K562 (cell line): ENCODE data around the gene SMIM30. TPM values are rescaled to one million over a fixed set of nuclear protein-coding genes. Genes with fewer than 3 reads are reported as not detected.
A peak's percentile ranks its signal among the peaks of the same experiment; 100 is the strongest.

ENCODE experiments used
- ATAC-seq: fragments of 200-7000 bp; cut with Tn5 transposase; 3 replicates; pipeline ENCODE4 v1.9.1; 2020; ENCODE audit warnings: moderate library complexity
- BruUV-seq: library from RNA; stranded (reverse); fragments of 400-500 nt; replicated peaks from 2 replicates; lab custom pipeline; 2021; lab: Mats Ljungman, UMichigan
- CTCF ChIA-PET: fragments of 300-600 bp; formaldehyde crosslinking; extraction: SDS; loops from one replicate; lab custom pipeline; 2021; ENCODE audit warnings: low intra/inter-chr PET ratio; lab: Yijun Ruan, JAX
- POLR2A ChIA-PET: fragments of 300-600, 350-650 bp; sonication (Branson Sonifier 250); formaldehyde crosslinking; extraction: SDS; loops from one replicate; lab custom pipeline; 2021; ENCODE audit warnings: antibody characterized with exemption, inconsistent platforms; lab: Yijun Ruan, JAX
- DNase-seq, 4 experiments: peaks; one replicate each; pipeline versions ENCODE4 v3.0.0 to v3.0.0-alpha.2; 2011 to 2018; ENCODE audit warnings: low spot score in 3 of 4, mixed read lengths in 3 of 4; ENCODE audit errors: extremely low read depth in 1 of 4
- FAIRE-seq: peaks from 2 replicates; lab custom pipeline; 2011; peaks lifted over from hg19 to GRCh38; lab: Jason Lieb, UNC
- H2AFZ ChIP-seq: 2 replicates; pipeline ENCODE4 v1.6.0; 2011; ENCODE audit warnings: low read depth, low read length, control low read depth, inconsistent platforms
- H3K27ac ChIP-seq: fragments of 200-600 bp; 3 replicates; pipeline ENCODE4 v1.8.0; 2011; ENCODE audit warnings: low read depth, mild to moderate bottlenecking, control low read depth, inconsistent platforms, low read length, moderate library complexity, mixed read lengths; ENCODE audit errors: extremely low read depth
- H3K27me3 ChIP-seq, 2 experiments: fragments of 300-600 bp in 1 of 2; 2 replicates in 1 of 2; 3 replicates in 1 of 2; pipeline versions ENCODE4 v1.6.0 to v1.8.0; 2011; ENCODE audit warnings: inconsistent platforms in 2 of 2, low read length in 2 of 2, mild to moderate bottlenecking in 1 of 2, mixed read lengths in 1 of 2, moderate library complexity in 1 of 2; ENCODE audit not compliant: control insufficient read depth in 2 of 2, insufficient read depth in 2 of 2
- H3K36me3 ChIP-seq: fragments of 300-600 bp; 3 replicates; pipeline ENCODE4 v1.8.0; 2011; ENCODE audit warnings: mild to moderate bottlenecking, low read length, inconsistent platforms; ENCODE audit not compliant: control insufficient read depth, insufficient read depth
- H3K4me1 ChIP-seq, 2 experiments: fragments of 200-600 bp in 1 of 2; replicated peaks in 1 of 2; 2 replicates in 1 of 2; 3 replicates in 1 of 2; pipeline versions ENCODE4 v1.5.1 to v1.8.0; 2011; ENCODE audit warnings: inconsistent platforms in 2 of 2, low read length in 2 of 2, mild to moderate bottlenecking in 1 of 2, mixed read lengths in 1 of 2, moderate library complexity in 1 of 2; ENCODE audit not compliant: control insufficient read depth in 2 of 2, insufficient read depth in 2 of 2
- H3K4me2 ChIP-seq: 2 replicates; pipeline ENCODE4 v1.6.1; 2011; ENCODE audit warnings: low read length, control low read depth, inconsistent platforms, mixed read lengths; ENCODE audit not compliant: insufficient read depth
- H3K4me3 ChIP-seq: fragments of 200-600 bp; sonication (generic), shearing (Covaris generic); 2 replicates; pipeline ENCODE4 v1.5.1; 2016; ENCODE audit warnings: control low read depth, inconsistent platforms
- H3K79me2 ChIP-seq: fragments of 200-600 bp; 3 replicates; pipeline ENCODE4 v1.8.0; 2011; ENCODE audit warnings: low read length, inconsistent platforms; ENCODE audit not compliant: control insufficient read depth, insufficient read depth
- H3K9ac ChIP-seq, 2 experiments: 2 replicates each; pipeline versions ENCODE4 v1.6.0 to v1.6.1; 2011; ENCODE audit warnings: low read depth in 2 of 2, low read length in 2 of 2, control low read depth in 1 of 2, inconsistent platforms in 1 of 2, mild to moderate bottlenecking in 1 of 2, mixed read lengths in 1 of 2; ENCODE audit not compliant: insufficient read depth in 1 of 2
- H3K9me1 ChIP-seq: one replicate; pipeline ENCODE4 v1.6.0; 2011; ENCODE audit warnings: inconsistent platforms, mild to moderate bottlenecking, low read length, moderate library complexity; ENCODE audit not compliant: control insufficient read depth, insufficient read depth
- H3K9me3 ChIP-seq: replicated peaks from 2 replicates; pipeline ENCODE4 v1.5.1; 2011; ENCODE audit warnings: low read depth, low read length, inconsistent platforms; ENCODE audit not compliant: control insufficient read depth, insufficient read depth
- H4K20me1 ChIP-seq: replicated peaks from 2 replicates; pipeline ENCODE4 v1.6.1; 2011; ENCODE audit warnings: low read length, inconsistent platforms, mixed read lengths; ENCODE audit not compliant: control insufficient read depth, insufficient read depth
- ARID1B ChIP-seq: fragments of 450-650 bp; IDR thresholded peaks from 2 replicates; pipeline ENCODE4 v1.6.1; 2016; ENCODE audit warnings: antibody characterized with exemption, mild to moderate bottlenecking, inconsistent platforms
- CTBP1 ChIP-seq: fragments of 450-650 bp; IDR thresholded peaks from 2 replicates; pipeline ENCODE4 v1.6.1; 2016; ENCODE audit warnings: borderline replicate concordance
- ETV6 ChIP-seq, 3 experiments: fragments of 150-350 bp in 1 of 3; sonication (generic) in 1 of 3; formaldehyde crosslinking in 1 of 3; IDR thresholded peaks; 2 replicates each; pipeline versions ENCODE4 v1.6.1 to v1.8.0; 2014 to 2022; ENCODE audit warnings: borderline replicate concordance in 2 of 3, low read depth in 2 of 3, antibody characterized with exemption in 1 of 3, low read length in 1 of 3, mild to moderate bottlenecking in 1 of 3, missing genetic modification reagents in 1 of 3
- FOSL1 ChIP-seq: fragments of 200-800 bp; sonication (Bioruptor generic); conservative IDR thresholded peaks from 2 replicates; pipeline ENCODE4 v1.6.1; 2016; ENCODE audit warnings: missing genetic modification characterization, missing compliant biosample characterization
- JUND ChIP-seq, 2 experiments: IDR thresholded peaks; 2 replicates in 1 of 2; 3 replicates in 1 of 2; pipeline ENCODE4 v1.6.1; 2011; ENCODE audit warnings: borderline replicate concordance in 2 of 2, low read depth in 2 of 2, low read length in 2 of 2, improper control_type of control experiment in 1 of 2, missing biosample characterization in 1 of 2, missing genetic modification characterization in 1 of 2, missing genetic modification reagents in 1 of 2
- RBM14 ChIP-seq: fragments of 200-400 bp; formaldehyde crosslinking; IDR thresholded peaks from 2 replicates; pipeline ENCODE4 v1.6.1; 2018; ENCODE audit warnings: low read depth, mild to moderate bottlenecking, low read length, moderate library complexity, borderline replicate concordance; ENCODE audit not compliant: insufficient read depth
- RCOR1 ChIP-seq, 2 experiments: IDR thresholded peaks; 2 replicates each; pipeline ENCODE4 v1.6.1; 2012; ENCODE audit warnings: low read depth in 2 of 2, low read length in 2 of 2, borderline replicate concordance in 1 of 2, improper control_type of control experiment in 1 of 2
- SMARCA4 ChIP-seq: fragments of 450-650 bp; IDR thresholded peaks from 2 replicates; pipeline ENCODE4 v1.6.1; 2016
- SMARCE1 ChIP-seq: fragments of 450-650 bp; IDR thresholded peaks from 2 replicates; pipeline ENCODE4 v1.7.1; 2016; ENCODE audit warnings: mild to moderate bottlenecking
- SPI1 ChIP-seq: IDR thresholded peaks from 2 replicates; pipeline ENCODE4 v1.6.1; 2011; ENCODE audit warnings: low read depth, low read length, control low read depth, borderline replicate concordance
- TEAD4 ChIP-seq, 2 experiments: sonication (generic) in 1 of 2; formaldehyde crosslinking in 1 of 2; IDR thresholded peaks; 2 replicates each; pipeline versions ENCODE4 v1.6.1 to v1.8.0; 2012 to 2022; ENCODE audit warnings: borderline replicate concordance in 1 of 2, inconsistent platforms in 1 of 2, low read length in 1 of 2, mild to moderate bottlenecking in 1 of 2, missing genetic modification reagents in 1 of 2
- ZFP36 ChIP-seq: fragments of 150-350 bp; IDR thresholded peaks from 2 replicates; pipeline ENCODE4 v1.6.1; 2018; ENCODE audit warnings: low read length, low read depth; ENCODE audit not compliant: partially characterized antibody
- ZSCAN32 ChIP-seq: fragments of 450-650 bp; formaldehyde crosslinking; IDR thresholded peaks from 2 replicates; pipeline ENCODE4 v1.4.0; 2020; ENCODE audit warnings: mild to moderate bottlenecking, moderate library complexity
- WGBS: fragments of 100-300 bp; shearing (Covaris generic); methylation state at CpG from one replicate; pipeline ENCODE4 v1.1.6; 2016; ENCODE audit warnings: low coverage, mixed read lengths; ENCODE audit not compliant: insufficient coverage; ENCODE audit errors: missing lambda C conversion rate; 5-methylcytosine and 5-hydroxymethylcytosine counted together
- in situ Hi-C: fragments of 300-500 bp; cut with MboI; formaldehyde crosslinking; loops from 4 replicates; pipeline ENCODE4 v1.15.0; 2018; ENCODE audit warnings: inconsistent platforms, mixed read lengths
- intact Hi-C: fragments of 100-400 bp; cut with micrococcal nuclease; formaldehyde crosslinking; loops from 2 replicates; pipeline ENCODE4 v1.14.2; 2022
- polyA plus RNA-seq, 8 experiments: library from polyadenylated mRNA; depleted of rRNA in 4 of 8; stranded (reverse) in 5 of 8; unstranded in 3 of 8; fragments of >200 nt; fragmentation: Nextera tagmentation in 2 of 8; fragmentation: Illumina TruSeq in 1 of 8; extraction: Ambion mirVana in 2 of 8; extraction: Trizol in 1 of 8; gene quantifications; 2 replicates each; pipeline versions ENCODE4 v1.2.1 to v1.2.3, GENCODE V29; 2011 to 2014; ENCODE audit warnings: inconsistent platforms in 1 of 8, missing spikeins in 1 of 8
- total RNA-seq, 7 experiments: library from RNA; depleted of rRNA in 6 of 7; stranded (reverse); fragments of >200 nt in 6 of 7; fragmentation: Illumina TruSeq in 2 of 7; extraction: Trizol in 2 of 7; gene quantifications; 2 replicates each; pipeline versions ENCODE4 v1.2.1 to v1.2.3, GENCODE V29; 2011 to 2021; ENCODE audit warnings: low replicate concordance in 1 of 7
- TF ChIP-seq, protein P1 (sequence below), 2 experiments: fragments of 450-650 bp in 1 of 2; sonication (generic) in 1 of 2; formaldehyde crosslinking in 1 of 2; IDR thresholded peaks in 1 of 2; conservative IDR thresholded peaks in 1 of 2; 2 replicates each; pipeline versions ENCODE4 v1.6.1 to v1.8.1; 2016 to 2023; ENCODE audit warnings: mild to moderate bottlenecking in 2 of 2, moderate library complexity in 2 of 2, inconsistent platforms in 1 of 2, missing genetic modification reagents in 1 of 2
- TF ChIP-seq, protein P2 (sequence below), 3 experiments: fragments of 200-800 bp in 1 of 3; fragments of 250-450 bp in 1 of 3; fragments of 450-650 bp in 1 of 3; sonication (Bioruptor Pico) in 1 of 3; sonication (Bioruptor generic) in 1 of 3; formaldehyde crosslinking in 1 of 3; IDR thresholded peaks; 2 replicates each; pipeline versions ENCODE4 v1.6.1 to v1.8.0; 2016 to 2022; ENCODE audit warnings: mild to moderate bottlenecking in 2 of 3, missing genetic modification characterization in 2 of 3, missing compliant biosample characterization in 1 of 3, moderate library complexity in 1 of 3

SMIM30 gene
- total and polyA plus RNA-seq, 9 of the 15 experiments (the other 6 are each of a cell fraction or from before 2014, with no cell fraction given): 161 to 891 (median 316) TPM

DNA sequence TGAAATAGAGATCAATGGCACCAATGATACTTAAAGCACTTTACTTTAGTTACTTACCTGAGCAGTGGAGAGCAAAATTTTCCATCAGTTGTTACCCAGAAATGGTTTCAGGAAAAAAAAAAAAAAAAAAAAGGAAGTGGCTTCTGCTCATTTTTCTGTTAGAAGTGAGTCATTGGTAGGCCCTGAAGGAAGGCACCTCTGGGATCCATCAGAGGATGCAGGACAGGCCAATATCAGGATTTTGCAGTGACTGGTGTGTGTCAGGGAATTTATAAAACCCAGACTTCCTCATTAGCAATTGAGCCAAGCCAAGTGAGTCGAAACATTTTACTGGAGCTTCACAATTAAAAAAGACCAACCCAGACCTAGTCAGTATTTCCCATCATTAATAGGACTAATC is 2.3 kb upstream of the SMIM30 start:
- Histone ChIP-seq H3K4me3 (no peak overlapping the region), H3K9ac (no peak overlapping the region), H3K9me1 (no peaks in the 10 kb centered on the region), H3K4me2 (no peak overlapping the region), H3K36me3 (peaks cover 16% of the 10 kb centered on the region), H2AFZ (peak overlapping the region; percentile 92), H3K79me2 (peaks cover 14% of the 10 kb centered on the region), H3K9me3 (no peaks in the 10 kb centered on the region), H3K4me1 (peaks cover 0 to 28% of the 10 kb centered on the region in 2 experiments; a peak in 3 of 5 replicates), H3K27ac (no peak overlapping the region), H4K20me1 (no peaks in the 10 kb centered on the region), H3K27me3 (no peaks in the 10 kb centered on the region)
- FAIRE-seq (no peak), ATAC-seq (no peak), DNase-seq (peak in 1 of 4 experiments; percentile 50)
- ChIA-PET POLR2A (interaction anchor here (1.6 kb wide), 1 partner anchor 12 kb away, joined by 4 read pairs; no protein-coding TSS in a partner anchor), CTCF (no interaction called here)
- in situ Hi-C loops: no loop called here
- intact Hi-C loops: no loop called here
- no TSS peak for BruUV-seq
- 20% methylated on average over 1 of the region's 1 CpG for WGBS
- peak; percentile 97 for TF ChIP-seq SPI1
- TF ChIP-seq, protein P1, sequence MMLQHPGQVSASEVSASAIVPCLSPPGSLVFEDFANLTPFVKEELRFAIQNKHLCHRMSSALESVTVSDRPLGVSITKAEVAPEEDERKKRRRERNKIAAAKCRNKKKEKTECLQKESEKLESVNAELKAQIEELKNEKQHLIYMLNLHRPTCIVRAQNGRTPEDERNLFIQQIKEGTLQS (IDR thresholded peaks at IDR 0.05): peak; percentile 24; the same call in 1 of the 2 replicates
- TF ChIP-seq, protein P1 (CRISPR knock-in tag; conservative IDR thresholded peaks at IDR 0.05): no peak
- TF ChIP-seq, protein P2, sequence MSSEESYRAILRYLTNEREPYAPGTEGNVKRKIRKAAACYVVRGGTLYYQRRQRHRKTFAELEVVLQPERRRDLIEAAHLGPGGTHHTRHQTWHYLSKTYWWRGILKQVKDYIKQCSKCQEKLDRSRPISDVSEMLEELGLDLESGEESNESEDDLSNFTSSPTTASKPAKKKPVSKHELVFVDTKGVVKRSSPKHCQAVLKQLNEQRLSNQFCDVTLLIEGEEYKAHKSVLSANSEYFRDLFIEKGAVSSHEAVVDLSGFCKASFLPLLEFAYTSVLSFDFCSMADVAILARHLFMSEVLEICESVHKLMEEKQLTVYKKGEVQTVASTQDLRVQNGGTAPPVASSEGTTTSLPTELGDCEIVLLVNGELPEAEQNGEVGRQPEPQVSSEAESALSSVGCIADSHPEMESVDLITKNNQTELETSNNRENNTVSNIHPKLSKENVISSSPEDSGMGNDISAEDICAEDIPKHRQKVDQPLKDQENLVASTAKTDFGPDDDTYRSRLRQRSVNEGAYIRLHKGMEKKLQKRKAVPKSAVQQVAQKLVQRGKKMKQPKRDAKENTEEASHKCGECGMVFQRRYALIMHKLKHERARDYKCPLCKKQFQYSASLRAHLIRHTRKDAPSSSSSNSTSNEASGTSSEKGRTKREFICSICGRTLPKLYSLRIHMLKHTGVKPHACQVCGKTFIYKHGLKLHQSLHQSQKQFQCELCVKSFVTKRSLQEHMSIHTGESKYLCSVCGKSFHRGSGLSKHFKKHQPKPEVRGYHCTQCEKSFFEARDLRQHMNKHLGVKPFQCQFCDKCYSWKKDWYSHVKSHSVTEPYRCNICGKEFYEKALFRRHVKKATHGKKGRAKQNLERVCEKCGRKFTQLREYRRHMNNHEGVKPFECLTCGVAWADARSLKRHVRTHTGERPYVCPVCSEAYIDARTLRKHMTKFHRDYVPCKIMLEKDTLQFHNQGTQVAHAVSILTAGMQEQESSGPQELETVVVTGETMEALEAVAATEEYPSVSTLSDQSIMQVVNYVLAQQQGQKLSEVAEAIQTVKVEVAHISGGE (CRISPR knock-in tag; IDR thresholded peaks at IDR 0.05): no peak
- 0 out of 4 replicates have a peak, but pooled peaks of 1 of the 2 experiments have one; percentile 34 for TF ChIP-seq ETV6 (IDR thresholded peaks at IDR 0.05; ENCODE audit: borderline replicate concordance in 1 of 2, low read depth in 2 of 2, low read length in 1 of 2)
- no peak for TF ChIP-seq ETV6 (CRISPR knock-in tag; IDR thresholded peaks at IDR 0.05; ENCODE audit: borderline replicate concordance)
- 0 out of 2 replicates have a peak, but pooled peaks have one; percentile 23 for TF ChIP-seq SMARCA4
- TF ChIP-seq ZFP36: no peak
- peak; percentile 55 for TF ChIP-seq CTBP1
- peak; percentile 37; the same call in 1 of the 2 replicates for TF ChIP-seq ARID1B
- TF ChIP-seq ZSCAN32 (CRISPR knock-in tag): no peak
- TF ChIP-seq RBM14: no peak
- peak; percentile 68 for TF ChIP-seq FOSL1 (tag)
- TF ChIP-seq SMARCE1: peak; percentile 62; the same call in 1 of the 2 replicates
- TF ChIP-seq JUND (IDR thresholded peaks at IDR 0.05; ENCODE audit: borderline replicate concordance, low read depth, low read length): peak; percentile 76
- peak; percentile 66; the same call in 2 of the 3 replicates for TF ChIP-seq JUND (tag; IDR thresholded peaks at IDR 0.05; ENCODE audit: borderline replicate concordance, low read depth, low read length)
- peak in 1 of 2 experiments; percentile 50; a peak in 1 of 4 replicates for TF ChIP-seq RCOR1 (IDR thresholded peaks at IDR 0.05; ENCODE audit: borderline replicate concordance in 1 of 2, low read depth in 2 of 2, low read length in 2 of 2)
- peak; percentile 44; the same call in 1 of the 2 replicates for TF ChIP-seq TEAD4 (IDR thresholded peaks at IDR 0.05; ENCODE audit: low read length)
- no peak for TF ChIP-seq TEAD4 (CRISPR knock-in tag; IDR thresholded peaks at IDR 0.05; ENCODE audit: borderline replicate concordance)
